Astrocyte (in vitro differentiated cells and primary cell): ENCODE results near the gene LHCGR. TPM values are rescaled to one million over a fixed set of nuclear protein-coding genes. Genes with fewer than 3 reads are reported as not detected.

Source experiments
- DNase-seq: peaks from one replicate; pipeline ENCODE4 v3.0.0-alpha.2; 2010; ENCODE audit warnings: low read depth
- FAIRE-seq: peaks from 2 replicates; lab custom pipeline; 2011; peaks lifted over from hg19 to GRCh38; lab: Jason Lieb, UNC
- H2AFZ ChIP-seq: 2 replicates; pipeline ENCODE4 v1.6.0; 2012; ENCODE audit warnings: low read depth, low read length, inconsistent platforms
- H3K27ac ChIP-seq: 2 replicates; pipeline ENCODE4 v1.5.1; 2011; ENCODE audit warnings: low read depth, low read length, inconsistent platforms
- H3K27me3 ChIP-seq: 2 replicates; pipeline ENCODE4 v1.6.0; 2011; ENCODE audit warnings: low read length, inconsistent platforms; ENCODE audit not compliant: insufficient read depth
- H3K36me3 ChIP-seq: 2 replicates; pipeline ENCODE4 v1.5.1; 2011; ENCODE audit warnings: low read length, inconsistent platforms; ENCODE audit not compliant: insufficient read depth
- H3K4me1 ChIP-seq: 2 replicates; pipeline ENCODE4 v1.5.1; 2011; ENCODE audit warnings: low read length, inconsistent platforms; ENCODE audit not compliant: insufficient read depth
- H3K4me2 ChIP-seq: 2 replicates; pipeline ENCODE4 v1.6.0; 2012; ENCODE audit warnings: low read length, inconsistent platforms
- H3K4me3 ChIP-seq: 2 replicates; pipeline ENCODE4 v1.5.1; 2011; ENCODE audit warnings: low read depth, mild to moderate bottlenecking, low read length, inconsistent platforms; ENCODE audit not compliant: insufficient read depth
- H3K79me2 ChIP-seq: 2 replicates; pipeline ENCODE4 v1.6.0; 2012; ENCODE audit warnings: mild to moderate bottlenecking, low read length, inconsistent platforms; ENCODE audit not compliant: insufficient read depth
- H3K9ac ChIP-seq: 2 replicates; pipeline ENCODE4 v1.6.0; 2012; ENCODE audit warnings: mild to moderate bottlenecking, low read length, inconsistent platforms
- H3K9me3 ChIP-seq: 2 replicates; pipeline ENCODE4 v1.5.1; 2012; ENCODE audit warnings: low read depth, mild to moderate bottlenecking, low read length, inconsistent platforms; ENCODE audit not compliant: insufficient read depth
- H4K20me1 ChIP-seq: 2 replicates; pipeline ENCODE4 v1.6.0; 2012; ENCODE audit warnings: low read length, inconsistent platforms; ENCODE audit not compliant: insufficient read depth
- H3K27ac Mint-ChIP-seq: one replicate; pipeline ENCODE4 v1.8.0; 2021; ENCODE audit warnings: mild to moderate bottlenecking, mixed read lengths; ENCODE audit not compliant: unreplicated experiment
- H3K27me3 Mint-ChIP-seq: one replicate; pipeline ENCODE4 v1.8.0; 2021; ENCODE audit warnings: low read depth, mixed read lengths; ENCODE audit not compliant: unreplicated experiment
- H3K36me3 Mint-ChIP-seq: one replicate; pipeline ENCODE4 v1.8.0; 2021; ENCODE audit warnings: low read depth, mixed read lengths; ENCODE audit not compliant: unreplicated experiment
- H3K4me1 Mint-ChIP-seq: one replicate; pipeline ENCODE4 v1.8.0; 2021; ENCODE audit warnings: low read depth, mixed read lengths; ENCODE audit not compliant: unreplicated experiment
- H3K4me3 Mint-ChIP-seq: one replicate; pipeline ENCODE4 v1.8.0; 2021; ENCODE audit warnings: mild to moderate bottlenecking, moderate library complexity, mixed read lengths; ENCODE audit not compliant: unreplicated experiment
- H3K9me3 Mint-ChIP-seq: one replicate; pipeline ENCODE4 v1.8.0; 2021; ENCODE audit warnings: mild to moderate bottlenecking, mixed read lengths; ENCODE audit not compliant: unreplicated experiment
- CTCF ChIP-seq: IDR thresholded peaks from 2 replicates; pipeline ENCODE4 v1.5.1; 2011; ENCODE audit warnings: low read depth, mild to moderate bottlenecking, inconsistent platforms, low read length, moderate library complexity; ENCODE audit not compliant: insufficient read depth
- EZH2 ChIP-seq: IDR thresholded peaks from 2 replicates; pipeline ENCODE4 v1.6.1; 2012; ENCODE audit warnings: mild to moderate bottlenecking, low read length, inconsistent platforms; ENCODE audit not compliant: insufficient read depth
- total RNA-seq: library from RNA; stranded (reverse); gene quantifications from 2 replicates; pipeline ENCODE4 v1.2.1, GENCODE V29; 2021

Gene LHCGR
- total RNA-seq, 1 donor from 2014 or later, result not detected

GRCh38 chr2:48759682-48760081 lies 4.2 kb upstream of the LHCGR start:
- Mint-ChIP-seq H3K4me3 (no peak overlapping the region), H3K36me3 (no peaks in the 10 kb centered on the region), H3K9me3 (peaks cover 16% of the 10 kb centered on the region), H3K4me1 (no peaks in the 10 kb centered on the region), H3K27me3 (peaks cover 16% of the 10 kb centered on the region), H3K27ac (no peak overlapping the region)
- no peaks in the 10 kb centered on the region for H3K79me2 ChIP-seq
- no peaks in the 10 kb centered on the region for H4K20me1 ChIP-seq
- H3K4me3 ChIP-seq, result no peak overlapping the region
- no peaks in the 10 kb centered on the region for H3K36me3 ChIP-seq
- H2AFZ ChIP-seq, result no peak overlapping the region
- no peak overlapping the region for H3K9ac ChIP-seq
- no peak overlapping the region for H3K4me2 ChIP-seq
- peaks cover 7% of the 10 kb centered on the region for H3K27me3 ChIP-seq
- no peak for DNase-seq
- no peaks in the 10 kb centered on the region for H3K4me1 ChIP-seq
- no peak overlapping the region for H3K27ac ChIP-seq
- no peak for FAIRE-seq
- no peaks in the 10 kb centered on the region for H3K9me3 ChIP-seq
- TF ChIP-seq CTCF (no peak), EZH2 (no peak)

GRCh38 chr2:48756289-48756688 lies 765 bp upstream of the LHCGR start:
- H2AFZ ChIP-seq, result no peak overlapping the region
- peaks cover 8% of the 10 kb centered on the region for H3K27me3 ChIP-seq
- H3K9me3 Mint-ChIP-seq, result peaks cover 6% of the 10 kb centered on the region
- no peak overlapping the region for H3K4me3 ChIP-seq
- H3K36me3 ChIP-seq, result no peaks in the 10 kb centered on the region
- H3K27ac Mint-ChIP-seq, result no peak overlapping the region
- no peaks in the 10 kb centered on the region for H4K20me1 ChIP-seq
- H3K27me3 Mint-ChIP-seq, result peaks cover 26% of the 10 kb centered on the region
- no peak overlapping the region for H3K27ac ChIP-seq
- DNase-seq (no peak), FAIRE-seq (no peak)
- no peaks in the 10 kb centered on the region for H3K79me2 ChIP-seq
- H3K4me2 ChIP-seq, result no peak overlapping the region
- H3K9me3 ChIP-seq, result no peaks in the 10 kb centered on the region
- H3K9ac ChIP-seq, result no peak overlapping the region
- no peaks in the 10 kb centered on the region for H3K4me1 Mint-ChIP-seq
- no peaks in the 10 kb centered on the region for H3K36me3 Mint-ChIP-seq
- TF ChIP-seq CTCF (no peak), EZH2 (no peak)
- no peaks in the 10 kb centered on the region for H3K4me1 ChIP-seq
- H3K4me3 Mint-ChIP-seq, result no peak overlapping the region

DNA sequence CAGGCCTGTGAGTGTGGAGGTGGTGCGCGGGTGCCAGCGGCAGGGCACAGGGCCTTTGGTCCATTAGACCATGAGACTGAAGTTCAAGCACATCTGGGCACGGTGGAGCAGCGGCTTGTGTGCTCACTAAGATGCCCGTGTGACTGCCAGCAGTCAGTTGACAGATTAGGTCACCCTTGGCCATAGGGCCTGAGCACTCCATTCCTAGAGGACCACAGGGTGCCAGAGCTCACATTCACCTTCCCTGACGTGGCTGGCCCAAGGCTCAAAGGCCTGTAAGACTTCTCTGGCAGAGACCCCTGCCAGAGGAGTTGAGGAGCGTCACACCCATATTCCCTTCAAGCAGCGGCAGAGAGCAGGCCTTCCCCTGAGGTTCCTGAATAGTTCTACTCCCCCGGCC lies 650 bp downstream of the LHCGR start:
- DNase-seq, result no peak
- TF ChIP-seq EZH2 (no peak), CTCF (no peak)
- H3K9me3 Mint-ChIP-seq, result peaks cover 4% of the 10 kb centered on the region
- H3K9ac ChIP-seq, result no peak overlapping the region
- no peaks in the 10 kb centered on the region for H3K79me2 ChIP-seq
- no peaks in the 10 kb centered on the region for H3K36me3 ChIP-seq
- no peak overlapping the region for H3K4me3 Mint-ChIP-seq
- no peak overlapping the region for H3K27ac ChIP-seq
- H3K4me1 ChIP-seq, result no peaks in the 10 kb centered on the region
- H3K9me3 ChIP-seq, result no peaks in the 10 kb centered on the region
- H2AFZ ChIP-seq, result peak overlapping the region; percentile 70
- peak overlapping the region; percentile 82 for H3K4me2 ChIP-seq
- no peaks in the 10 kb centered on the region for H3K36me3 Mint-ChIP-seq
- H3K27ac Mint-ChIP-seq, result no peak overlapping the region
- peaks cover 3% of the 10 kb centered on the region for H3K4me1 Mint-ChIP-seq
- no peak overlapping the region for H3K4me3 ChIP-seq
- peaks cover 8% of the 10 kb centered on the region for H3K27me3 ChIP-seq
- no peaks in the 10 kb centered on the region for H4K20me1 ChIP-seq
- peaks cover 27% of the 10 kb centered on the region for H3K27me3 Mint-ChIP-seq
- no peak for FAIRE-seq
